Prostate gland (tissue), 2 donors: Measurements from ENCODE around the gene CLP1. TPM values are rescaled to one million over a fixed set of nuclear protein-coding genes. Genes with fewer than 3 reads are reported as not detected.
A peak's percentile ranks its signal among the peaks of the same experiment; 100 is the strongest.

Experiments
- DNase-seq: peaks from one replicate; pipeline ENCODE4 v3.0.0-alpha.2; 2019; ENCODE audit warnings: low spot score
- H3K27ac ChIP-seq, 2 donors: fragments of 200-600 bp; sonication (generic); 2 replicates each; pipeline ENCODE4 v1.5.1; 2017 to 2019
- H3K27me3 ChIP-seq: fragments of 200-600 bp; sonication (generic); replicated peaks from 2 replicates; pipeline ENCODE4 v1.5.1; 2019; ENCODE audit not compliant: insufficient read depth
- H3K36me3 ChIP-seq, 2 donors: fragments of 200-600 bp; sonication (generic); 1 replicate in 1 of 2; 2 replicates in 1 of 2; pipeline versions ENCODE4 v1.5.1 to v1.8.1; 2017 to 2019
- H3K4me1 ChIP-seq: fragments of 200-600 bp; sonication (generic); replicated peaks from 2 replicates; pipeline ENCODE4 v1.5.1; 2019
- H3K4me3 ChIP-seq, 2 donors: fragments of 200-600 bp; sonication (generic); 2 replicates each; pipeline ENCODE4 v1.5.1; 2017 to 2019
- H3K9me3 ChIP-seq: fragments of 200-600 bp; sonication (generic); 2 replicates; pipeline ENCODE4 v1.5.1; 2017
- CTCF ChIP-seq, 4 experiments: fragments of 200-600 bp in 2 of 4; fragments of 450-650 bp in 2 of 4; sonication (generic) in 2 of 4; IDR thresholded peaks; 1 replicate in 3 of 4; 2 replicates in 1 of 4; pipeline ENCODE4 v1.5.1; 2016 to 2019; ENCODE audit warnings: antibody characterized with exemption in 4 of 4, mild to moderate bottlenecking in 2 of 4, moderate library complexity in 2 of 4
- POLR2A ChIP-seq: fragments of 450-650 bp; IDR thresholded peaks from one replicate; pipeline ENCODE4 v1.6.1; 2016; ENCODE audit warnings: antibody characterized with exemption, mild to moderate bottlenecking
- WGBS: methylation state at CpG from one replicate; pipeline ENCODE4 v1.1.5; 2018; 5-methylcytosine and 5-hydroxymethylcytosine counted together
- intact Hi-C: fragments of 100-400 bp; cut with DNase I; formaldehyde crosslinking; loops from one replicate; pipeline ENCODE4 v1.14.2; 2022
- microRNA counts, 2 donors: library from miRNA; unstranded; fragments of <30 nt; microRNA quantifications; one replicate each; lab custom pipeline; 2016 to 2017
- microRNA-seq: library from miRNA; unstranded; fragments of <30 nt; microRNA quantifications from one replicate; pipeline ENCODE4, GENCODE V29; 2016
- small RNA-seq, 2 donors: library from RNA; depleted of rRNA; stranded (forward); fragments of <200 nt; gene quantifications; one replicate each; pipeline ENCODE3, GENCODE V24; 2016
- total RNA-seq, 2 donors: library from RNA; depleted of rRNA; stranded (reverse); fragments of >200 nt; gene quantifications; one replicate each; pipeline ENCODE4 v1.1.0, GENCODE V29; 2016

Gene CLP1
- total RNA-seq, 2 donors from 2014 or later, result 9.3 to 11.0 TPM

- H3K36me3 ChIP-seq, result no peaks in the 10 kb centered on the region
- intact Hi-C loops, result loop anchor here (5.0 kb wide), 1 partner anchor 43 kb away; the partner anchor contains the start of gene ZDHHC5
- no peaks in the 10 kb centered on the region for H3K9me3 ChIP-seq
- H3K27ac ChIP-seq, result no peak overlapping the region
- H3K27me3 ChIP-seq, result no peaks in the 10 kb centered on the region
- TF ChIP-seq CTCF (IDR thresholded peaks at IDR 0.05) (no peak), POLR2A (no peak)
- H3K4me3 ChIP-seq, result no peak overlapping the region
- DNase-seq, result no peak
- H3K4me1 ChIP-seq, result peaks cover 2% of the 10 kb centered on the region
- 92% methylated on average over 5 of the region's 5 CpGs for WGBS
Measured at GRCh38 chr11:57709802-57710367, 52.3 kb downstream of the CLP1 start.

MicroRNAs encoded within 50 kb of the gene (microRNA counts, 767-probe panel; counts per million panel counts)
- microRNA hsa-miR-130a-3p (lab: Ali Mortazavi, UCI), result 3,894 to 4,447 counts per million in 2 donors

Small RNA genes within 50 kb of the gene (microRNA-seq; reads per million reads assigned to microRNA genes)
- 3,646 reads per million, percentile 92 among the genes with 10 or more reads in this experiment for gene MIR130A

Small RNA genes within 50 kb of the gene (small RNA-seq; reads per million reads assigned to genes)
- gene MIR130A, result 706 to 841 reads per million in 2 donors

Other genes with a start within 250 kb of the CLP1 start
- 10 to 100 TPM; 23.3 to 39.8 TPM for gene SLC43A3, start 230.6 kb upstream of the CLP1 start, total RNA-seq
- gene RTN4RL2, start 197.2 kb upstream of the CLP1 start, total RNA-seq, result 1 to 10 TPM in 1 of 2 donors, under 1 TPM in 1; 0.51 to 2.0 TPM
- gene SLC43A1, start 142.1 kb upstream of the CLP1 start, total RNA-seq, result 10 to 100 TPM; 18.2 to 20.9 TPM
- gene TIMM10, start 127.0 kb upstream of the CLP1 start, total RNA-seq, result 10 to 100 TPM; 35.2 to 44.3 TPM
- gene SMTNL1, start 120.2 kb upstream of the CLP1 start, total RNA-seq, result 1 to 10 TPM in 1 of 2 donors, not detected in 1; 1.4 TPM
- 10 to 100 TPM; 42.3 to 44.6 TPM for gene UBE2L6, start 90.1 kb upstream of the CLP1 start, total RNA-seq
- gene SERPING1, start 60.1 kb upstream of the CLP1 start, total RNA-seq, result 100 to 1,000 TPM in 1 of 2 donors, 10 to 100 TPM in 1; 88.7 to 205 TPM
- 1 to 10 TPM in 1 of 2 donors, under 1 TPM in 1; 0.46 to 3.6 TPM for gene YPEL4, start 7.8 kb upstream of the CLP1 start, total RNA-seq
- gene ZDHHC5, start 10.4 kb downstream of the CLP1 start, total RNA-seq, result 10 to 100 TPM; 65.4 to 69.9 TPM
- 10 to 100 TPM; 14.8 to 39.4 TPM for gene MED19, start 54.5 kb downstream of the CLP1 start, total RNA-seq
- 10 to 100 TPM; 80.8 to 84.4 TPM for gene TMX2, start 54.8 kb downstream of the CLP1 start, total RNA-seq
- 100 to 1,000 TPM; 181 to 334 TPM for gene SELENOH, start 83.7 kb downstream of the CLP1 start, total RNA-seq
- gene BTBD18, start 94.1 kb downstream of the CLP1 start, total RNA-seq, result 1 to 10 TPM in 1 of 2 donors, not detected in 1; 1.0 TPM
- gene CTNND1, start 104.0 kb downstream of the CLP1 start, total RNA-seq, result 100 to 1,000 TPM; 189 to 223 TPM